ENCODE data around the gene SETBP1. TPM values are rescaled to one million over a fixed set of nuclear protein-coding genes. Genes with fewer than 3 reads are reported as not detected.

SETBP1 gene
- total and polyA plus RNA-seq, 3 experiments from 2014 or later: 0.22 to 14.1 (median 13.9) TPM

GRCh38 chr18:45019469-45019868, 338.8 kb downstream of the SETBP1 start:
- Mint-ChIP-seq H3K27ac (no peak overlapping the region), H3K9me3 (no peaks in the 10 kb centered on the region), H3K36me3 (no peaks in the 10 kb centered on the region), H3K4me1 (no peaks in the 10 kb centered on the region), H3K27me3 (peaks cover 0 to 2% of the 10 kb centered on the region in 2 donors), H3K4me3 (no peak overlapping the region)
- no peaks in the 10 kb centered on the region for H3K27me3 ChIP-seq (ENCODE audit: insufficient read depth, low read length, poor library complexity, severe bottlenecking)
- no peaks in the 10 kb centered on the region for H3K4me1 ChIP-seq (ENCODE audit: insufficient read depth, low read length)
- H3K27ac ChIP-seq (ENCODE audit: low read depth, low read length): no peak overlapping the region
- no peaks in the 10 kb centered on the region for H3K36me3 ChIP-seq (ENCODE audit: insufficient read depth, low read length)
- no peak overlapping the region for H3K4me3 ChIP-seq (ENCODE audit: low read length)
- ChIA-PET POLR2A (no interaction called here), CTCF (no interaction called here)
- no peak for DNase-seq
- H3K9me3 ChIP-seq (ENCODE audit: low read length): no peaks in the 10 kb centered on the region

GRCh38 chr18:45023519-45023918, 342.8 kb downstream of the SETBP1 start:
- CTCF ChIA-PET: no interaction called here
- Histone ChIP-seq H3K36me3 (ENCODE audit: insufficient read depth, low read length) (no peaks in the 10 kb centered on the region), H3K4me3 (ENCODE audit: low read length) (no peak overlapping the region), H3K4me1 (ENCODE audit: insufficient read depth, low read length) (no peaks in the 10 kb centered on the region), H3K27ac (ENCODE audit: low read depth, low read length) (no peak overlapping the region), H3K9me3 (ENCODE audit: low read length) (no peaks in the 10 kb centered on the region), H3K27me3 (ENCODE audit: insufficient read depth, low read length, poor library complexity, severe bottlenecking) (no peaks in the 10 kb centered on the region)
- H3K27ac Mint-ChIP-seq: no peak overlapping the region
- H3K27me3 Mint-ChIP-seq: peaks cover 0 to 3% of the 10 kb centered on the region in 2 donors
- DNase-seq: no peak
- no peaks in the 10 kb centered on the region for H3K9me3 Mint-ChIP-seq
- POLR2A ChIA-PET: no interaction called here
- H3K36me3 Mint-ChIP-seq: no peaks in the 10 kb centered on the region
- no peaks in the 10 kb centered on the region for H3K4me1 Mint-ChIP-seq
- H3K4me3 Mint-ChIP-seq: no peak overlapping the region

- no peaks in the 10 kb centered on the region for H3K36me3 Mint-ChIP-seq
- H3K27me3 Mint-ChIP-seq: peaks cover 0 to 3% of the 10 kb centered on the region in 2 donors
- DNase-seq: no peak
- no peaks in the 10 kb centered on the region for H3K4me1 Mint-ChIP-seq
- Histone ChIP-seq H3K4me1 (ENCODE audit: insufficient read depth, low read length) (no peaks in the 10 kb centered on the region), H3K9me3 (ENCODE audit: low read length) (no peaks in the 10 kb centered on the region), H3K27ac (ENCODE audit: low read depth, low read length) (no peak overlapping the region), H3K4me3 (ENCODE audit: low read length) (no peak overlapping the region), H3K27me3 (ENCODE audit: insufficient read depth, low read length, poor library complexity, severe bottlenecking) (no peaks in the 10 kb centered on the region), H3K36me3 (ENCODE audit: insufficient read depth, low read length) (no peaks in the 10 kb centered on the region)
- H3K9me3 Mint-ChIP-seq: peaks cover 0 to 3% (median 0%) of the 10 kb centered on the region in 5 donors
- H3K4me3 Mint-ChIP-seq: no peak overlapping the region
- ChIA-PET CTCF (interaction anchor here (1.6 kb wide), 1 partner anchor 346 kb away, joined by 3 read pairs; no protein-coding TSS in a partner anchor), POLR2A (no interaction called here)
- peak overlapping the region in 1 of 8 donors; percentile 46 for H3K27ac Mint-ChIP-seq
Observed at GRCh38 chr18:45024357-45025088, 343.8 kb downstream of the SETBP1 start.

- no peaks in the 10 kb centered on the region for H3K4me1 Mint-ChIP-seq
- POLR2A ChIA-PET: no interaction called here
- H3K27ac ChIP-seq (ENCODE audit: low read depth, low read length): no peak overlapping the region
- H3K27ac Mint-ChIP-seq: peak overlapping the region in 1 of 8 donors; percentile 50
- H3K9me3 ChIP-seq (ENCODE audit: low read length): no peaks in the 10 kb centered on the region
- H3K36me3 Mint-ChIP-seq: no peaks in the 10 kb centered on the region
- H3K9me3 Mint-ChIP-seq: peaks cover 0 to 3% (median 0%) of the 10 kb centered on the region in 5 donors
- H3K36me3 ChIP-seq (ENCODE audit: insufficient read depth, low read length): no peaks in the 10 kb centered on the region
- no peak overlapping the region for H3K4me3 ChIP-seq (ENCODE audit: low read length)
- H3K27me3 ChIP-seq (ENCODE audit: insufficient read depth, low read length, poor library complexity, severe bottlenecking): no peaks in the 10 kb centered on the region
- no peak for DNase-seq
- peaks cover 0 to 3% of the 10 kb centered on the region in 2 donors for H3K27me3 Mint-ChIP-seq
- no peaks in the 10 kb centered on the region for H3K4me1 ChIP-seq (ENCODE audit: insufficient read depth, low read length)
- CTCF ChIA-PET: interaction anchor here (1.6 kb wide), 1 partner anchor 346 kb away, joined by 3 read pairs; no protein-coding TSS in a partner anchor
- H3K4me3 Mint-ChIP-seq: no peak overlapping the region
Observed at GRCh38 chr18:45025089-45025450, 344.4 kb downstream of the SETBP1 start.

GRCh38 chr18:45026162-45026561, 345.5 kb downstream of the SETBP1 start:
- ChIA-PET POLR2A (no interaction called here), CTCF (no interaction called here)
- Histone ChIP-seq H3K4me1 (ENCODE audit: insufficient read depth, low read length) (no peaks in the 10 kb centered on the region), H3K27ac (ENCODE audit: low read depth, low read length) (no peak overlapping the region), H3K27me3 (ENCODE audit: insufficient read depth, low read length, poor library complexity, severe bottlenecking) (no peaks in the 10 kb centered on the region), H3K9me3 (ENCODE audit: low read length) (no peaks in the 10 kb centered on the region), H3K4me3 (ENCODE audit: low read length) (no peak overlapping the region), H3K36me3 (ENCODE audit: insufficient read depth, low read length) (no peaks in the 10 kb centered on the region)
- DNase-seq: no peak
- Mint-ChIP-seq H3K36me3 (no peaks in the 10 kb centered on the region), H3K9me3 (peaks cover 0 to 3% (median 0%) of the 10 kb centered on the region in 5 donors), H3K27ac (no peak overlapping the region), H3K4me3 (no peak overlapping the region), H3K27me3 (peaks cover 0 to 3% of the 10 kb centered on the region in 2 donors), H3K4me1 (no peaks in the 10 kb centered on the region)

GRCh38 chr18:45034179-45034578, 353.5 kb downstream of the SETBP1 start:
- Histone ChIP-seq H3K36me3 (ENCODE audit: insufficient read depth, low read length) (no peaks in the 10 kb centered on the region), H3K4me3 (ENCODE audit: low read length) (no peak overlapping the region), H3K27me3 (ENCODE audit: insufficient read depth, low read length, poor library complexity, severe bottlenecking) (no peaks in the 10 kb centered on the region), H3K4me1 (ENCODE audit: insufficient read depth, low read length) (no peaks in the 10 kb centered on the region), H3K27ac (ENCODE audit: low read depth, low read length) (no peak overlapping the region), H3K9me3 (ENCODE audit: low read length) (no peaks in the 10 kb centered on the region)
- no peak overlapping the region for H3K27ac Mint-ChIP-seq
- DNase-seq: no peak
- H3K27me3 Mint-ChIP-seq: peaks cover 3% of the 10 kb centered on the region in 2 donors
- ChIA-PET CTCF (no interaction called here), POLR2A (no interaction called here)
- no peaks in the 10 kb centered on the region for H3K4me1 Mint-ChIP-seq
- H3K36me3 Mint-ChIP-seq: no peaks in the 10 kb centered on the region
- H3K4me3 Mint-ChIP-seq: no peak overlapping the region
- H3K9me3 Mint-ChIP-seq: no peaks in the 10 kb centered on the region

- ChIA-PET POLR2A (no interaction called here), CTCF (no interaction called here)
- Histone ChIP-seq H3K27me3 (ENCODE audit: insufficient read depth, low read length, poor library complexity, severe bottlenecking) (no peaks in the 10 kb centered on the region), H3K36me3 (ENCODE audit: insufficient read depth, low read length) (no peaks in the 10 kb centered on the region), H3K9me3 (ENCODE audit: low read length) (no peaks in the 10 kb centered on the region), H3K4me1 (ENCODE audit: insufficient read depth, low read length) (no peaks in the 10 kb centered on the region), H3K4me3 (ENCODE audit: low read length) (no peak overlapping the region), H3K27ac (ENCODE audit: low read depth, low read length) (no peak overlapping the region)
- Mint-ChIP-seq H3K4me1 (no peaks in the 10 kb centered on the region), H3K9me3 (no peaks in the 10 kb centered on the region), H3K27ac (no peak overlapping the region), H3K36me3 (peaks cover 0 to 4% (median 0%) of the 10 kb centered on the region in 3 donors), H3K4me3 (no peak overlapping the region), H3K27me3 (no peaks in the 10 kb centered on the region)
- no peak for DNase-seq
Observed at GRCh38 chr18:45037618-45038017, 356.9 kb downstream of the SETBP1 start.

- ChIA-PET CTCF (no interaction called here), POLR2A (no interaction called here)
- peaks cover 0 to 4% (median 0%) of the 10 kb centered on the region in 3 donors for H3K36me3 Mint-ChIP-seq
- no peaks in the 10 kb centered on the region for H3K4me1 Mint-ChIP-seq
- H3K4me3 Mint-ChIP-seq: no peak overlapping the region
- no peak for DNase-seq
- H3K9me3 Mint-ChIP-seq: no peaks in the 10 kb centered on the region
- no peaks in the 10 kb centered on the region for H3K4me1 ChIP-seq (ENCODE audit: insufficient read depth, low read length)
- no peaks in the 10 kb centered on the region for H3K27me3 ChIP-seq (ENCODE audit: insufficient read depth, low read length, poor library complexity, severe bottlenecking)
- no peak overlapping the region for H3K4me3 ChIP-seq (ENCODE audit: low read length)
- H3K36me3 ChIP-seq (ENCODE audit: insufficient read depth, low read length): no peaks in the 10 kb centered on the region
- H3K27me3 Mint-ChIP-seq: no peaks in the 10 kb centered on the region
- H3K27ac Mint-ChIP-seq: no peak overlapping the region
- no peaks in the 10 kb centered on the region for H3K9me3 ChIP-seq (ENCODE audit: low read length)
- H3K27ac ChIP-seq (ENCODE audit: low read depth, low read length): no peak overlapping the region
Observed at GRCh38 chr18:45039376-45039775, 358.7 kb downstream of the SETBP1 start.
